ENCODE measurements around the gene LRP1B.

Gene LRP1B

GRCh38 chr2:141723814-141724213, 407.0 kb downstream of the LRP1B start:
- Histone ChIP-seq H3K4me1 (ENCODE audit: control insufficient read depth in 1 of 2, insufficient read depth in 1 of 2, low read depth in 1 of 2, low read length in 1 of 2) (no peaks in the 10 kb centered on the region), H3K9me3 (no peaks in the 10 kb centered on the region), H3K27ac (no peak overlapping the region), H3K27me3 (no peaks in the 10 kb centered on the region), H3K36me3 (no peaks in the 10 kb centered on the region), H3K4me3 (ENCODE audit: low read depth in 1 of 2, low read length in 1 of 2) (no peak overlapping the region)
- no peak for TF ChIP-seq CTCF (IDR thresholded peaks at IDR 0.05)

- TF ChIP-seq CTCF (IDR thresholded peaks at IDR 0.05) = no peak
Measured at GRCh38 chr2:141720476-141720875, 410.3 kb downstream of the LRP1B start.

GRCh38 chr2:141714496-141714895, 416.3 kb downstream of the LRP1B start:
- Histone ChIP-seq H3K36me3 (no peaks in the 10 kb centered on the region), H3K27me3 (no peaks in the 10 kb centered on the region), H3K4me3 (ENCODE audit: low read depth in 1 of 2, low read length in 1 of 2) (no peak overlapping the region), H3K27ac (no peak overlapping the region), H3K4me1 (ENCODE audit: control insufficient read depth in 1 of 2, insufficient read depth in 1 of 2, low read depth in 1 of 2, low read length in 1 of 2) (no peaks in the 10 kb centered on the region), H3K9me3 (no peaks in the 10 kb centered on the region)
- no peak for TF ChIP-seq CTCF (IDR thresholded peaks at IDR 0.05)

More at GRCh38 chr2:141720476-141720875, 410.3 kb downstream of the LRP1B start:
- H3K4me1 ChIP-seq (ENCODE audit: control insufficient read depth in 1 of 2, insufficient read depth in 1 of 2, low read depth in 1 of 2, low read length in 1 of 2) = no peaks in the 10 kb centered on the region
- H3K4me3 ChIP-seq (ENCODE audit: low read depth in 1 of 2, low read length in 1 of 2) = no peak overlapping the region
- H3K27me3 ChIP-seq = no peaks in the 10 kb centered on the region
- H3K36me3 ChIP-seq = no peaks in the 10 kb centered on the region
- H3K27ac ChIP-seq = no peak overlapping the region
- H3K9me3 ChIP-seq = no peaks in the 10 kb centered on the region

- Histone ChIP-seq H3K9me3 (no peaks in the 10 kb centered on the region), H3K4me3 (ENCODE audit: low read depth in 1 of 2, low read length in 1 of 2) (no peak overlapping the region), H3K4me1 (ENCODE audit: control insufficient read depth in 1 of 2, insufficient read depth in 1 of 2, low read depth in 1 of 2, low read length in 1 of 2) (no peaks in the 10 kb centered on the region), H3K27ac (no peak overlapping the region), H3K36me3 (no peaks in the 10 kb centered on the region), H3K27me3 (no peaks in the 10 kb centered on the region)
- no peak for TF ChIP-seq CTCF (IDR thresholded peaks at IDR 0.05)
Measured at GRCh38 chr2:141711627-141712026, 419.2 kb downstream of the LRP1B start.

- Histone ChIP-seq H3K27me3 (no peaks in the 10 kb centered on the region), H3K9me3 (no peaks in the 10 kb centered on the region), H3K4me1 (ENCODE audit: control insufficient read depth in 1 of 2, insufficient read depth in 1 of 2, low read depth in 1 of 2, low read length in 1 of 2) (no peaks in the 10 kb centered on the region), H3K4me3 (ENCODE audit: low read depth in 1 of 2, low read length in 1 of 2) (no peak overlapping the region), H3K27ac (no peak overlapping the region), H3K36me3 (no peaks in the 10 kb centered on the region)
- TF ChIP-seq CTCF (IDR thresholded peaks at IDR 0.05) = no peak
Measured at GRCh38 chr2:141710589-141711239, 420.1 kb downstream of the LRP1B start.

All from neutrophil (primary cell).